Bone marrow (tissue), 2 donors: Measurements from ENCODE around the gene ETV6.

ENCODE experiments used
- DNase-seq, 2 donors: peaks; one replicate each; lab custom pipeline; 2025; lab: John Stamatoyannopoulos, UW

Gene ETV6

DNA sequence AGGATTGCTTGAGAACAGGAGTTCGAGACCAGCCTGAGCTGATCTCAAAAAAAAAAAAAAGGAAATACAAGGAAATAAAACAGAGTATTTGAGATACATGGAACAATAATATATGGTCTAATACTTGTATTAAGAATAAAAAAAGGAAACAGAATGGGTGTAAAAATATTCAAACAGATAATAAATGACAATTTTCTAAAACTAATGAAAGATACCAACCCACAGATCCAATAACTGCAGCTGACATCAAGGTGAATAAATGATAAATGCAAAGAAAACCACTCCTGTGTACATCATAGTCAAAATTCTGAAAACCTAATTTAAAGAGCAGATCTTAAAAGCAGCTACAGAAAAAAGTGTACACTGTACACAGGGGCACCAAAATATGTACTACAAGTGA lies 4.1 kb upstream of the ETV6 start:
- DNase-seq = no peak

DNA sequence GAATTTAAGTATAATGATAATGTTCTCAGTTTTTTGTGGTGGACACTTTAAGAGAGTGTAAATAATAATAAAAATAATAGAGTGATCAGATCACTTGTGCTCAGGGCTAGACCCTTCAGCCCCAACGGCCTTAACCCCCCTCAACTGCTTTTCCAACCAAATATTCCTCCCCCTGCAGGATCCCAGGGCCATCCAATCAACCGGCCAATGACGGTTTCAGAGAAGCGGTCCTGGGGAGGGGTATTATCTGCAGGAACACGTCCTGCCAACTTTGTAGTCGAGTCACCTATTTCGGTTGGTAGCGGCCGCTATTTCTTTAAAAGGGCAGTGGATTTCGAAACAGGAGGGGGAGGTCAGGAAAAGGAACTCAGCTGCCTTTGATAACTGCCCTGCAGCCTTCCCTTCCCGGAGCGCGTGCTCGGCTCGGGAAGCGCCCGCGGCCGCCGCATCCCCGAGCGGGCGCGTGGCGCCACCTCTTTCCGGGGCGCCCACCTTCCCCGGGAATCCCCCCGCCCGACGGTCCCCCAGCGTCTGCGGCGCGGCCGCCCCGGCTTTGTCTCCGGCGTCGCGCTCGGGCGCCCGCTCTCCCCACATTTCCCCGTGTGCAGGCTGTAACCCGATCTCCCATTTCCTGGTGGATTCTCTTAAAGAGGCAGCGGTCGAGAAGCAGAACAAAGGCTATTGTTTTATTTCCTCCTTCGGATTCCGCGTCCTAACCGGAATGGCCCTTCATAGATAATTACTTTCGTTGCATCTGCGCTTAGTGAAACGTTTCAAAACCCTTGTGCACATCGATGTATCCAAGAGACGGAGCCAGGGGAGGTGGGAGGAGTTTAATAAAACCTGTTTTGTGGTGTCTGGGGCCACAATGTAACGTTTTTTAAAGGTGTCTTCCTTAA lies 711 bp upstream of the ETV6 start:
- peak; percentile 57 to 69 for DNase-seq

DNA sequence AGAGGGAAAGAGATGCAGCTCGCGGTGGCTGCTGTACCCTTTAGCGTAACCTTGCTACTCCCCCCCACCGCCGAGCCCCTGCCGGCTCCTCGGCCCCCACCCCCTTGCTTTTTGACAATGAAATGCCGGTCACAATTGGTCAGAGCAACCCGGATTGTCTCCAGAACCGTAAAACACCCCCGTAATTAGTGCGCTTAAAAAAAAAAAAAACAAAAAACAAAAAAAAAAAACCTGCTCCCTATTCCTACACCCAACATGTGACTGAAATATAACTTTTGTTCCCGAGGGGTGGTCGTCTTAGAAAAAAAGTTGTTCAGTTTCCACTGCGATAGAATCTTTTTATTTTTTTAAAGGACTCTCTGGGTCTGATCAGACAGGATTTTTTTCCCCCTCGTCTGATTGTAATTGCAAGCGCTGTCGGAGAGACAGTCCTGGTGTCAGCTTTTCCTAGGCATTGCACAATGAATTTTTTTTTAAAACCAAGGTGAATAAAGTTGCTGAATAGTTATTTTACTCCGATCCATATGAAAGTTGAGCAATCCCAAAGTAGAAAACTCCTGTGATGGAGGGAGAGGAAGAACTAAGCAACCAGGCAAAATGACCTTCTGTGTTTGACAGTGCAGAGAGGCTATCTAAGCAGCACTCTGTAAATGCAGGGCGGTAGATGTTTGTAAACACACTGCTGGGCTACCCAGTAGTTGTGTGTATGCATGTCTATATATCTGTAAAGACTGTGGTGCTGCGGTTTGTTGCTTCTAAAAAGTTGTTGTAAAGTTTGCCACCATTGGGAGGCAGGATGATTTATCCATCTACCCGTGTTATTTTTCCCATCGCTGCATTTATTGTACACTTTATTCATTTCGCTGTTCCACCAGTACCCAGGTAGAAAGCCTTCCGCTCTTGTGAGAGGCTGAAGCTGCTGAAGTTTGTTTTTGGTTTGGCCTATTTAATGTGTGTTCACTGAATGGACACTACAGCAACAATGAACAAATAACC lies 1.1 kb downstream of the ETV6 start:
- peak in 1 of 2 donors; percentile 52 for DNase-seq

DNA sequence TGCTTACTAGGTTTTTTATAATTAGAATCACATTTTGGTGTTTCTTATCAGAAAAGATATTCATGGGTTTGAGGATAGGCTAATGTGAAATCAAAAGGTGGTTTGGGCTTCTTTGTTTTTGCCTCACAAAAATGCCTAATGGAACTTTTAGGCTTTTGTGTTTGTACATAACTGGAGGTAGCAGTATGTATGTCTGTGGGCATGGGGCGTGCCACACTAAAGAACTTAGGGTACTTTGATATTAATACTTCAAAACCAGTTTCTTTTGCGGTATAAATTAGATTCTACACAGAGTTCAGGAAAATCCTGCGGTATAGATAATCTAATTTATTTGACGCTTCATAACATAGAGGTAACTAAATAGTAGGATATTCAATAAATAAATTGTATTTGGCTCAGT lies 1.9 kb downstream of the ETV6 start:
- DNase-seq = no peak

GRCh38 chr12:11651785-11652184 lies 2.3 kb downstream of the ETV6 start:
- no peak for DNase-seq

DNA sequence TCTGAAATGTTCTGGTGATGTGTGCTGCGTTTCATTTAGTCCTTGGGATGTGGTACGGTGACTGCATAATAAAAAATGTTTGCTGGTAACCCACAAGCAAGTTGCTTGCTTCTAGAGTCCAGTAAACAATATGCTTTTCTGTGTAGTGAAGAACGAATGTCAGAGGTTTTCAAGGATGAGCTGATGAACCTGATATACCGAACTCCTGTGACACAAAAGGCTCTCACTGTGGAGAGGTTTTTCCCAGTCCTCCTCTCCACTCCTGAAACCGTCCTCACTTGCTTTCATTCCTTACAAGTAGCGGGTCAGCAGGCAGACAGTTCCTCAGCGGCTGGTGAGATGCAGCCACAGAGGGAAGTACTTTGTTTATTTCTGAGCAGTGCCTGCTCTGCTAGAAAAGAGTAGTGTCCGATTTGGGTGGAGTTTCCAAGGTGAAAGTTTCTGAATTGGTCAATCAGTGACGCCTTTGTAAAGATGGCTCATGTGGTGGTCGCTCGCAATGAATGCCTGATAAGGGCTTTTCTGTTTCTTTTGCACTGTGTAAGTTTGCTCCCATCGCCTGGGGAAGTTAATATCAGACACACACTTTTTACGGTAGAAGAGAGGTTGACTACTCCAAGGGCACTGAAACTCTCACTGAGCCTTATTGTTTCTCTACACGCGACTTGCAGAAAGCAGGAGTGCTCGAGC lies 3.0 kb downstream of the ETV6 start:
- peak; percentile 35 to 51 for DNase-seq

DNA sequence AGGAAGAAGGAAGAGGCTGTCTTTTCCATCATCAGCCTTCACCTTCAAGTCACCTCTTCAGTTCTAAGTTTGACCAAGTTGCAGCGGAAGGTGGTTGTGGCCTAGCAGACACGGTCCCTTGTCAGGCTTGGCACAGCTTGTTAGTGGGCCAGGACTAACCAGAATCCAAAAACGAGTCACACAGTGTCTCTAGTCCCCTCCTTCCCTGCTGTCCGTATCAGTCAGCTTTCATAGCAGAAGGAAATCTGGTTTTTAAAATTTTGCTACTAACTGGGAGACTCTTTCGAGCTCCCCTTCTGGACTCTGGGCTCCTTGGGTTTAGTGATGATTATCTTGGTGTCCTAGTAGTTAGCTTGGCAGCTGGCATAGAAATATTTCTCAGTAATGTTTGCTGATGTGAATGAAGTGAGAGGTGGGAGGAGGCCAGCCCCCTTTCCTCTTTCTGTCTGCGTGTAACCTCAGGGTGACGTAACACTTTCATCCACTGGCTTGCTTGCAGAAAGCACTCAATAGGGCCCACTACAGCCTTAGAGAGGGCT lies 3.8 kb downstream of the ETV6 start:
- DNase-seq = peak in 1 of 2 donors; percentile 79

DNA sequence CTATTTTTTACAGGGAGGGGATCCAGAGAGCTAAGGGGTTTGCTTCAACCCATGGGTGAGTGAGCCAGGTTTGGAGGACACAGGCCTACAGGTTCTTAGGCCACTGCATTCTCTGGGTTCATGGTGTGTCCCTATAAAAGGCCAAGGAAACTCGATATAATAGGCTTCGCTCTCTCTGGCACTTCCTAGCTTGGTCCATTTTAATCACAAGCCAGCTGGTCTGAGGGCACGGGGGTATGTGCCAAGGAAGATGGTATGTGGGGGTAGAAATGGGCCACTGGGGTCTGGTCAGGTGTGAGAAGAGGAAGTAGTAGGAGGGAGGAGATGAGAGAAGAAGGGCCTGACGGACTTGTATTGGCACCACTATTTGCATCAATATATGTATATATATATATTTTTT lies 4.9 kb downstream of the ETV6 start:
- DNase-seq = no peak

GRCh38 chr12:11654802-11655201 lies 5.3 kb downstream of the ETV6 start:
- DNase-seq = no peak

DNA sequence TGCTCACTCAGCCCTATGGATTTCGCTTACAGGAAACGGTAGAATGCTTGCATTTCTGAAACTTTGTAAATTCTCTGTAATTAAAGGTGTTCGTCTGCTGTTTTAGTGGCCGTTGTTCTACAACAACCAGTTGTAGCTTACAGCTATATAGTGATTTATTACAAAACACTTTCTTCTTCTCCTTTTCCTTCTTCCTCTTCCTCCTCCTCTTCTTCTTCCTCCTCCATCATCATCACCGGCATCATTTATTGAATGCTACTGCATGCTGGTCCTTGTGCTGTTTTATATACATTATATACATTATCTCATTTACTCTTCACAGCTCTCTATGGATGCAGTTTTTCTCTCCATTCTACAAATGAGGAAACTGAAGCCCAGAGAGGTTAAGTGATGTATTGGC lies 6.4 kb downstream of the ETV6 start:
- no peak for DNase-seq

DNA sequence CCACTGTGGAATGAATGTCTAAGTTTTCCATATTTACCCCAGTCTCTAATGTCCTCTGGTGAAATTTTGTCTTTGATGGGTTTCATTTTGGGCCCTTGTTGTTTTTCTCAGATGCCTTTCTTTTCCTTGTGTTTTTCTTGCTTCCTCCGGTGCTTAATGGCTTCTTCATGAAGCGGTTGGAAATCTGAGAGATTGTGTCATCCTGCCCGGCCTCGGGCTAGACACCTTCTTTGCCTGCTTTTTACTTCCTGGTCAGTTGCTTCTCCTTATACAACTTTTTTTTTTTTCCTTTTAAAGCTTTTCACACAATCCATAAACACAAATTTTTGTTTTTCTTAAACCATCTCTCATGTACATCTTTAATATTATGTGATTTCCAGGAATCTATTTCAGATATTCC lies 7.1 kb downstream of the ETV6 start:
- no peak for DNase-seq

DNA sequence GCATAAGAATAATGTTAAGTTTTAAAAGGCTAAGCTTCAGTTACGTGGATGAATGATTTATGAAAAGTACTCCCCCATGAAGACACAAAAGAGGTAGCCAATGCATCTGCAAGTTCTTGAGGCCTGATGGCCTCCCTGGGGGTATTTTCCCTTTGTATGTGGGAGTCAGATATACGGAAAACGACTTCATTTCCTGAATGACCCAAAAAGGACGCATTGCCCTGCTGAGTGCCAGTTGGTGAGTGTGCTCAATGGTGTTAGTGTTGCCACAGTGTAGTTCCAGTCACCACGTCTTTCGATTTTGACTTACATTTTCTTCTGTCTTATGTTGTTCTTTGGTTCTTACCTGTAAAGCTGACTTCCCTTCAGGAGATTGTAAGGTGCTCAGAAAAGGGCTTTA lies 8.0 kb downstream of the ETV6 start:
- DNase-seq = no peak

DNA sequence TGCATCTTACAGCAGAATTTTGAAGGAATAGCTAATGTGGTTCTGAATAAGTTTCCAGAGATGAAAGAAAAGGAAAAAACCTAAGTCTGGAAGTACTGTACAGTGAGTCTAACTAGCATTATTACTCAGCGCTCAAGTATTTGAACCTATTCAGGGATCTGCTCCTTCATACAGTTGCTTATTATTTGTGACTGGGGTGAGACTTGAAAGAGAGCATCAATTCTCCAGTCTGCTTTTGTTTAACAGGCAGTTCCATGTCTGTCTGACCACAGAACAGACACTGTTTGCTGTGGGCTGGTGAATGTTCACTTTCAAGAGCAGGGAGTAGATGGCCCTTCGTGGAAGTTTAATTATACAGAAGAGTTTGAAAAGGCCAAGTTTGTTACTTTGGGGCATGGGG lies 9.3 kb downstream of the ETV6 start:
- DNase-seq = no peak

DNA sequence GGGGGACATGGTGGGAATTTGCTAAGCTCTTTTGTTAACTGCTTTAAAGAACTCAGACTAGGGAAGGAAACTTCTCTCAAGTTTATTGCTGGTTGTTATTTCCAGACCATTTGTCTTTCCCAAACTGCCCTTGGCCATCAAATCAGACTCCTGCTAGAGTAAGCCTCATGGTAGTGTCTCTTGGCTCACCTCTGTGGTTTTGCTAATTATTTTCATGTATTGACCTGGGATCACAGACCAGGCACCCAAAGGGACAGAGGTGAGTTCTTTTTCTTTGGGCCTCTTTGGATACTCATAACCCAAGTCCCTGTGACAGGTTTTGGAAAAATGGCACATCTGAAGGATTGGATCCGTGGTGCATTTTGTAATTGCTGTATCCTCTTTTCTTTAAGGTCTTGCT lies 11.2 kb downstream of the ETV6 start:
- DNase-seq = no peak

- DNase-seq = no peak
These were observed 12.1 kb downstream of the ETV6 start for GRCh38 chr12:11661491-11662089.

- DNase-seq = no peak
These were observed 12.9 kb downstream of the ETV6 start for GRCh38 chr12:11662369-11662768.

GRCh38 chr12:11663130-11663529 lies 13.7 kb downstream of the ETV6 start:
- DNase-seq = no peak

GRCh38 chr12:11664101-11664500 lies 14.6 kb downstream of the ETV6 start:
- DNase-seq = no peak

DNA sequence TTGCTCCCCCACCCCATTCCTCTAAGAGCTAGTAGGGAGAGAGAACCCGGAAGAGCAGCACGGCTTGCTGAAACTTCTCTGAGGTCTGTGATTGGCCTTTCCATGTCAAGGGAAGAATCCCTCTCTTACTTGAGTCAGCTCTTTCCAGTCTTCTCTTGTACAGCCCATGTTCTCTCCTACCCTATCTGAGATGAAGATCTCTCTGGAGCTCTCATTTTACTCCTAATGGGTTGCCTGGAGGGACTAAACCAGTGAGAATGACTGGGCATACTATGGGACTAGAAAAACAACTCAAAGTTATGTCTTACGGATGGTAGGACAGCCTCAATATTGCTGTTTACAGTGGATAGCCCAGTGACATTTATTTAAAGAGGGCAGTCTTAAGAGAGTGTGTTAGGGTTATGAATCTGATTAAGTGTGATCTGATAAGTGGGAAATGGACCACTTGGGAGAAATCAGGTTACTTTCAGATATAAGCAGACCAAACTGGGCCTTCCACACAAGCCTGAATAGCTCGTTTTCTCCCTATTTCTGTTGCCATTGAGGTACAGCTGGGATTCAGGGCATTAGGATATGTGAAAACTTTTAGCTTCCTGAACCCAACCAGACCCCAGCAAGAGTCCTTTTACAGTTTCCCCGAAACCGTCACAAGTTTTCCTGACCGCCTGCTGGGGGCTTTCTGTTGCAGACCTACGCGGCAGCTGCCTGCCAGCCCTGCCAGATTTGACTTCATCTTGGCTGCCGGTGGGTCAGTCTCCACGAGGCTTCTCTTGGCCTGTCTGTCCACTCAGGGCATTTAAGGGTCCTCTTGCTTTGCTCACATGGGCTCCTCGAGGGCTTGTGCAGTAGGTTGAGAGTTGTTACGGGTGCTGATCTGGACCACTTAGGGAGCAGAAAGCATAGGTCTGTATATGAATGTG lies 16.9 kb downstream of the ETV6 start:
- no peak for DNase-seq

- DNase-seq = peak in 1 of 2 donors; percentile 39
These were observed 17.7 kb downstream of the ETV6 start for GRCh38 chr12:11667171-11667570.
